ENCODE results near the gene BUB3. TPM values are rescaled to one million over a fixed set of nuclear protein-coding genes. Genes with fewer than 3 reads are reported as not detected.

Gene BUB3, protein sequence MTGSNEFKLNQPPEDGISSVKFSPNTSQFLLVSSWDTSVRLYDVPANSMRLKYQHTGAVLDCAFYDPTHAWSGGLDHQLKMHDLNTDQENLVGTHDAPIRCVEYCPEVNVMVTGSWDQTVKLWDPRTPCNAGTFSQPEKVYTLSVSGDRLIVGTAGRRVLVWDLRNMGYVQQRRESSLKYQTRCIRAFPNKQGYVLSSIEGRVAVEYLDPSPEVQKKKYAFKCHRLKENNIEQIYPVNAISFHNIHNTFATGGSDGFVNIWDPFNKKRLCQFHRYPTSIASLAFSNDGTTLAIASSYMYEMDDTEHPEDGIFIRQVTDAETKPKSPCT
- 177 TPM for total RNA-seq

DNA sequence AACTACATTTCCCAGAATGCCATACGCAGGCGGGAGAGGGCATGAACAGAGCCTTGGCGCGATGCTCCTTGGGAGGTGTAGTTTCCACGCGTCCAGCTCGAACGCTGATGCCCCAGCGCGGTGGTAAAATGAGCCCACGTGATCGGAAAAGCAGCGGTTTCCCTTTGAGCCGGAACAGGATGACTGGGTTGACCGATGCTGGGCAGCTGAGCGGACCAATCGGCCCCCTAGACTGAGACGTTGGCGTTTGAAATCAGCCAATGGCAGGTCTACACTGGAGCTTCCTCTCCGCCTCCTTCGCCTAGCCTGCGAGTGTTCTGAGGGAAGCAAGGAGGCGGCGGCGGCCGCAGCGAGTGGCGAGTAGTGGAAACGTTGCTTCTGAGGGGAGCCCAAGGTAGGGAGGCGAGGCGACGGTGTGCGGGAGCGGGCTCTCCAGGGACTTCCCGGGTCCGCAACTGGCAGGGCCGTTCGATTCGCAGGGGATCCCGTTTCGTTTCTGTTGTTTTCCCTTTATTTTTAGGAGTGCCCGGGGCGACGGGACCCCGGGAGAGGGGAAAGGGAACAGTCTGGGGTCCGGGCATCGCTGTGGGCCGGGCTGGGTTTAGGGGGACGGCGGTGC is at the start of gene BUB3:
TSS of gene BUB3 (plus strand) at position 311 of the 619 bp plus-strand sequence. CDS start 516 bp downstream, outside the sequence.
- peak; percentile 88 to 99 (median 99) for DNase-seq (ENCODE audit: low read depth in 2 of 3, low spot score in 2 of 3)

DNA sequence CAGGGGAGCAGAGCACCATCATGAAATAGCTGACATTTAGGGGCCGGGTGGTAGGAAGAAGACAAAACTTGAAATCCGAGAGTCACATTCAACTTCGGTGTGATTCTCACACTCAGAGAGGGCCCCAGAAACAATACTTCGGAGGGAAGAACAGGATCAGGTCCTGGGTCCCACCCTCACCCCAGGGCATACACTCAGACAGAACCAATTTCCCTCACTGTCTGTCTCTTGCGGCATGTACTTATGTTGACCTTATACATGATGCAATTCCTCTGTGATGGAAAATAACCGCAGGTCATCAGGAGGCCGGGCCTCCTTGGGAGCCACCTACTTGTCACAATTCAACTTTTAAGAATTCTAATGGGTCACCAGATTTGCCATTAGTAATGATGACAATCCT is 44.7 kb upstream of the BUB3 start:
- DNase-seq (ENCODE audit: low read depth in 2 of 3, low spot score in 2 of 3), result no peak

- no peak for DNase-seq (ENCODE audit: low read depth in 2 of 3, low spot score in 2 of 3)
Observed at GRCh38 chr10:123117644-123118417, 36.4 kb upstream of the BUB3 start.

DNA sequence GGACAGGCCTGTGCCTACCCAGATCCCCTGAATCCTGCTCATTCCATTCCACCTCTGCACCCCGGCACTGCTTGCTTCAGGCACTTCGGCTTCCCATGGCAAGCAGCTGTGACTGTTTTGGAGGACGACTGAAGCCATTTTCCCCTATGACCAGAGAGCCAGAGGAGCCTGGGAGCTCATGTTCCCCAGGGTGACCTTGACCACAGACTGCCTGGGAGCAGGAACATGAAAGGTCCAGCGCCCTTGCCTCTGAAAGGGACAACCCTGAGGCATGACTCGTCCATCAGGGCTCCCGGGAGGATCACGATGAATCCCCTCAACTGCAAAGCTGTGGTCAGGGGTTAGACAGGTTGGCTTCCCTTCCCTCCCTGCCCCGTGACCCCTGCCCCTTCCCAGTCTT is 35.1 kb upstream of the BUB3 start:
- no peak for DNase-seq (ENCODE audit: low read depth in 2 of 3, low spot score in 2 of 3)

DNA sequence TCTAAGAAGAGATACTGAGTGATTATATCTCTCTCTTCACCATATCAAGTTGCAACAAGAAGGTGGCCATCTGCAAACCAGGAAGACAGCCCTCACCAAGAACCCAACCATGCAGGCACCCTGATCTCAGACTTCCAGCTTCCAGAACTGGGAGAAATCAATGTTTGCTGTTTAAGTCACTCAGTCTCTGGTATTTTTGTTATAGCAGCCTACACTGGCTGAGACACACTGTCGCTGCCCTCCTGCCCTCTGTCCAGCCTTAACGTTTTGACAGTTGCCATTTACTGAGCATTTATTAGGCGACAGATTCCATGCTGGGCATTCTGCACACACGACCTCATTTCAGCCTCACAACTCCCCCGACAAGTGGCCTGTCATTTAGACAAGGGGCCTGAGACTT is 28.0 kb upstream of the BUB3 start:
- no peak for DNase-seq (ENCODE audit: low read depth in 2 of 3, low spot score in 2 of 3)

DNA sequence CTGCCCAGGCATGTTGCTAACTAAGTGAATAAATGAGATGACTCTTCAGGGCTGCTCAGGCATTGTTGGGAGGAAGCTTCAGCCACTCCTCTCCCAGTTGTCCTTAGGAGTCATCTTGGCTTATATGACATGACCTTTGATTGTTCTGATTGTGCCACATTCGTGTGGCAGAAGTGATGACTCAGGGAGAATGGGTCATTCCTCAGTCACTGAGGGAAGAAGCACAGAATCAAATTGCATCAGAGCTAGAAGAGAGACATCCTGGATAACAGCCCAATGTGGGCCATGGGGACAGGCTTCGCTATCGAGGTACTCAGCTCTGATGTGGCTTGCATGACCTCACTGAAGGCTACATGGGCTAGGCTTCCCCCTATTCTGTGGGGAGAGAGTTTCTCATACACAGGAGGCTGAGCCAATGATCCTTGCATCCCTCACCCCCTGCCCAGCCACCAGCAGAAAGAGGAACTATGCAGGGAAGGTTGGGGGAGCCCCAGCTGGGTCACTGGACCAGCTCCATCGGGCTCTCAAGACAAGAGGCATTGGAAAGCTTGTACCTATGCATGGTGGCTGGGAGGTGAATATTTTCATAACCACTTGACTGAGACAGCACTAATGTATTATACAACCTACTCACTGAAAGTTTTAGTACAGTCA is 24.5 kb upstream of the BUB3 start:
- DNase-seq (ENCODE audit: low read depth in 2 of 3, low spot score in 2 of 3), result no peak

DNA sequence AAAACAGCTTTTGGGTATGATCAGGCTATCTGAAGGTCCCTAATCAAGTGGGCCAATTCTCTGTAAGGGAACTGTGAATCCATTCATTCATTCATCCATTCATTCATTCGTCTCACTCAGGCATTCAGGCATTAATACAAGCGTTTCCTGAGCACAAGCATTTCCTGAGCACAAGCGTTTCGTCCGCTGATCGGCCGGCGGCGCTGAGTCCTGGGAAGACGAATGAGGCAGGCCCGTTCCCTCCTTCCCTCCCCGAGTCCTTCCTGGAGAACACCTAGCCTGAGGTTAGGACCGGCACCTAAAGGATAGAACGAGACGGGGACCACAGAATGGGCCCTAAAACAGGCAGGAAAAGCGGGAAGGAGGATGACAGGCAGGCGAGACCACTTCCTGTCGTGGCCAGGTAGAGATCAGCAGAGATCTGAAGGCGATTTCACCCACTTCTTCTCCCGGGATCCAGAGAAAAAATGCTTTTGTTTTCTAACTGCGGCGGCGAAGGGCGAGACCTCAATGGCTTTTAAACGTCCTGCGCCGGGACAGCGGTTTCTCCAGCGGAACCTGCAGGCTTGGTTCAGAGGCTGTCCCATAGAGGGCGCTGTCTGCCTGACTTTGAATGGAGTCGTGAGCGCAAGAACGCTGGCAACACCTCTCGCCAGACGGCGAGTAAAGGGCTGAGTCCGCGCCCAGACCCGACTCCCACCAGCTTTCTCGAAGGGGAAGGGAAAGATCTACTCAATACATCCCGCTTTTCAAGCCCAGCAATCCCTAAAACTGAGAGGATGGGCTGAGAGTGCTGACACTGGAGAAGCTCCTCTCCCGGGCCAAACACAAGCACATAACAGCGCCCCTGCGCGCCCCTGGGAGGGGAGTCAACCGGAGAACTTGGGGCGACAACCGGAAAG is 21.4 kb upstream of the BUB3 start:
- DNase-seq (ENCODE audit: low read depth in 2 of 3, low spot score in 2 of 3), result peak; percentile 76 to 91 (median 85)

DNA sequence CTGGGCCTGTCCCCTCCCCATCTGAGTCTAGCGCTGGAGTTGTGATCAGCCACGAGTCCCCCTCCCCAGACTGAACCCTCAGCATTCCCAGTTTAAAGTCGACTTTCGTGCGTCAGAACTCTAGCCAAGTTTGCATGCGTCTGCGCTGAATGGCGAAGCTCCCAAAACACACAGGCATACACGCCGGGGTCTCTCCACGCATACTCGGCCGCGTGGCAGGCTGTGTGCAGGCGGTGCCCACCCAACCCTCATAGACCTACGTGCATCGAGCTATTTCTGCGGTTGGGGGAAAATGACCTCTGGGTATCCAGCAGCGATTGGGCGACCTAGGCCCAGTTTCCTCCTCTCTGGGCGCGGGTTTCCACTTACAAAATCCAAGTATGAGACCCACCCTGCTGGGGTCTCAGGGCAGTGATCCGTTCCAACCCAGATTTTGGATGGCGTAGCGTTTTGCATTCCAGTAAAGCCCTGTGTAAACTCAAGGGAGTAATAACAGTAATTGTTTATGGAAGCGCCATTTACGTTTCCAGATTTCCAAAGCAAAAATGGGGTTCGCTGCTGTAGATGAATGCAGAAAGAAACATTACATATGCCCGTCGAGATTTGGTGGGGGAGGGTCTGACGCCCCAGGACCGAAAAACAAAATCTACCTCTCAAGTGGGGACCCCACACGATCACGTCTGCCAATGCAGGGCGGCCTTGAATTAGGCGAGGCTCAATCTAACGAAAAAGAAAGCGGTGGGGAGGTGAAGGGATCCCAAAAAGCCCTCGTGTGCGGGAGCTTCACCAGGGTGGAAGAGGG is 20.5 kb upstream of the BUB3 start:
- DNase-seq (ENCODE audit: low read depth in 2 of 3, low spot score in 2 of 3), result no peak

- peak in 1 of 3 donors; percentile 17 for DNase-seq (ENCODE audit: low read depth in 2 of 3, low spot score in 2 of 3)
Observed at GRCh38 chr10:123134343-123134914, 19.8 kb upstream of the BUB3 start.

DNA sequence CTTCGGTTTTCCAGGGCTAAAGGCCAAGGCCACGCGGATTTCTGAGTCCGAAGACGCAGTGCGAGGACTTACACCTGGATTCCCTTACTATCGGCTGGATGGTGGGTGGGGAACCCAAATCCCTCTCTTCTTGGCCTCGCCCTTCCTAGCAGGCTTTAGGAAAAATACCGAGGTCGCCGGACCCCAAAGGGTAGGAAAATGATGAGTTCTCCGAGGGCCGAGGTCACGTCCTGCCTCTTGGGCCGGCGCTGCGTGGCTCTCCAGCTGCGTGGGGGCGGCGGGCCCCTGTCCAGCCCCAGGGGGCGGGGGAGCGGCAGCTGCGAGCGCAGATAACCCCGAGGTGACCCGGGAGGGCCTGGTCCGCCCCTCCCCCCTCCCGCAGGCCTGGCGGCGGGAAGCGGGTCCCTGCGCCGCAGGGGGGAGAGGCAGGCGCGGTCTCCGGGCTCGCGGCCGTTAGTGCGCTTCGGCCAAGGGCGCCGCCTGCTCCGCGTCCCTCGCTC is 19.2 kb upstream of the BUB3 start:
- DNase-seq (ENCODE audit: low read depth in 2 of 3, low spot score in 2 of 3), result no peak

GRCh38 chr10:123135415-123136141 is 18.6 kb upstream of the BUB3 start, which contains the start of gene HMX3:
Gene HMX3, plus strand, starts transcription at chr10:123135970. Its CDS starts 81 bp downstream, at chr10:123136051.
- peak in 1 of 3 donors; percentile 36 for DNase-seq (ENCODE audit: low read depth in 2 of 3, low spot score in 2 of 3)

DNA sequence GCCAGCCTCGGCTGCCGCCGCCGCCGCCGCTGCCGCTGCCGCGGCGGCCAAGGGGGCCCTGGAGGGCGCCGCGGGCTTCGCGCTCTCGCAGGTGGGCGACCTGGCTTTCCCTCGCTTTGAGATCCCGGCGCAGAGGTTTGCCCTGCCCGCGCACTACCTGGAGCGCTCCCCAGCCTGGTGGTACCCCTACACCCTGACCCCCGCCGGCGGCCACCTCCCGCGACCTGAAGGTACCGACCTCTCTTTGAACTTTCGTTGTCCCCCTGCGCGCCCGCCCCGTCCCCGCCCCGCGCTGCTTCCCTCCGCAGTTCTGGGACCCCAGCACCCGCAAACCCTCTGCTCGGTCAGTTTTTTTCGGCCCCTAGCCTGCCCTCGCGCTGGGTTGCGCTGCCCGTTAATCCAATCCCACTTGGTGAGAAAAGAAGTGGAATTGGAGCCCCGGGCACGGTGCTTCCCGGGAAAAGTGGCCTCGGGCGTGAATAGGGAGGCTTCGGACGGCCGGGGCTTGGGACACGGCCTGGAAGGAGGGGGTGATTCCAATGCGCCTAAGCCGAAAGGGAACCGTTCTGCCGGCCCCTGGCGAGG is 17.9 kb upstream of the BUB3 start:
- no peak for DNase-seq (ENCODE audit: low read depth in 2 of 3, low spot score in 2 of 3)

GRCh38 chr10:123136806-123137642 is 17.2 kb upstream of the BUB3 start:
- peak in 1 of 3 donors; percentile 41 for DNase-seq (ENCODE audit: low read depth in 2 of 3, low spot score in 2 of 3)

- peak in 1 of 3 donors; percentile 21 for DNase-seq (ENCODE audit: low read depth in 2 of 3, low spot score in 2 of 3)
Observed at GRCh38 chr10:123139165-123139520, 15.1 kb upstream of the BUB3 start.

DNA sequence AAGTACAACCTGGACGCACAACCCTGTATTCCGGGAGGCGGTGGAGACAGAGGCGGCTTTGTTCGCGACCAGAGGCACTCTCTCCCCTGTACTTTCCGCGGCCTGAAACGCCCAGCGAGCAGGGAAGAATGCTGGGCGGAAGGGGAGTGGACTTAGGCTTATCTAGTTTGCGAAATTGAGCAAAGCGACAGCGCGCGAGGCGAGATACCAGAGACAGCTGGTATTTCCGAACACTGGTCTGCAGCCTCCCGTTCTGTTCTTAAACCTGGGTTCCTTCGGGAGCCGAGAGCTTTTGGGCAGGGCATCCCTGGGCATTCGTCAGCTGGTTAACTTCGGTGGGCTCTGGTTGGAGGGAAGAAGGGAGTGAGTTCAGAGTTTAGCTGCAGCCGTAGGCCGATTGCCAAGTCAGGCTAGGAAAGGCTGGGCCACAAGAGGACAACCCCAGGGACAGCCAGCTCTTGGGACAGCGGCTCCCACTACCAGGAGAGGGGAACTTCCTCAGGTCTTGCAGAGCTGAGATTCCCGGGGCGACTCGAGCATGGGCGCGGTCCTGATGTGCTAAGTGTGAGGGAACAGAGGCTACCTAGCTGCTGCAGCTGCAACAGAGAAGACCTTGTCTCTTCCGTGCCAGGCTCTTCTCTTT is 14.6 kb upstream of the BUB3 start:
- DNase-seq (ENCODE audit: low read depth in 2 of 3, low spot score in 2 of 3), result no peak

All from hematopoietic multipotent progenitor cell (in vitro differentiated cells).